HG02642 (cell line): ENCODE results near the gene DNASE2.
"Not testable (repeated sequence)": the region's sequence is repeated elsewhere in the genome, so short reads cannot be mapped to it uniquely, and the experiment has no call there.

Source experiments
- ATAC-seq: cut with Tn5 transposase; IDR thresholded peaks from one replicate; pipeline ENCODE4 v1.9.1; 2021; ENCODE audit warnings: mild to moderate bottlenecking; ENCODE audit not compliant: unreplicated experiment, poor library complexity

Gene DNASE2

GRCh38 chr19:12881172-12881808, at the start of gene DNASE2:
Gene DNASE2, minus strand, starts transcription at chr19:12881449. Its CDS starts 74 bp downstream, at chr19:12881375.
- peak; percentile 92 for ATAC-seq

GRCh38 chr19:12930002-12930645, 48.9 kb upstream of the DNASE2 start:
- no peak for ATAC-seq

DNA sequence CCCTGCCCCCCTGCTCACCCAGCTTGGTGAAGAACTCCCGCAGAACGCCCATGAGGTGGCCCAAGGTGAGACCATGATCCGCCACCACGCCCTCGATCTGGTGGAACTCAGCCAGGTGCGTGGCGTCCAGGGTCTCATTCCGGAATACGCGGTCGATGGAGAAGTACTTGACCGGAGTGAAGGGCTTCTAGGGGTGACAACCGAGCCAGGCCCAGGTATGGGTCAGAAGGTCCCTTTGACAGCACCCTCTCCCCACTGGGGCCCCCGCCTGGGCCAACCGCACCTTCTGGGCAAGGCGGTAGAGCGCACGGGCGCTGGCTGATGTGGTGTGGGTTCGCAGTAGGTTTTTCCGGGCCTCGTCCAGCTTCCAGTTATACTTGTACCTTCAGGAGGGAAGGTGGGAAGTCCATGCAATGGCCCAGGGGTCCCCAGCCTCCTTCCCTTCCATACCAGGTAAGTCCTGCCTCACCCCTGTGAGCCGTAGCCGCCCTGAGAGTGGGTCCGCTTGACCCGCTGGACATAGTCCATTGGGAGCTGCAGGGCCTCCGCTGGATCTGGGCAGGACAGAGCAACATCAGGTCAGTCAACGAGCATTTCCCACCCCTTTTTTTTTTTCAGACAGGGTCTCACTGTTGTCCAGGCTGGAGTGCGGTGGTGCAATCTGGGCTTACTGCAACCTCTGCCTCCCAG, 43.5 kb upstream of the DNASE2 start:
- ATAC-seq = no peak

GRCh38 chr19:12922959-12923358, 41.7 kb upstream of the DNASE2 start:
- ATAC-seq = no peak

- no peak for ATAC-seq
These were observed 39.8 kb upstream of the DNASE2 start for GRCh38 chr19:12921047-12921446.

- no peak for ATAC-seq
These were observed 37.0 kb upstream of the DNASE2 start for GRCh38 chr19:12918253-12918652.

GRCh38 chr19:12915860-12916259, 34.6 kb upstream of the DNASE2 start:
- not testable (repeated sequence) for ATAC-seq

DNA sequence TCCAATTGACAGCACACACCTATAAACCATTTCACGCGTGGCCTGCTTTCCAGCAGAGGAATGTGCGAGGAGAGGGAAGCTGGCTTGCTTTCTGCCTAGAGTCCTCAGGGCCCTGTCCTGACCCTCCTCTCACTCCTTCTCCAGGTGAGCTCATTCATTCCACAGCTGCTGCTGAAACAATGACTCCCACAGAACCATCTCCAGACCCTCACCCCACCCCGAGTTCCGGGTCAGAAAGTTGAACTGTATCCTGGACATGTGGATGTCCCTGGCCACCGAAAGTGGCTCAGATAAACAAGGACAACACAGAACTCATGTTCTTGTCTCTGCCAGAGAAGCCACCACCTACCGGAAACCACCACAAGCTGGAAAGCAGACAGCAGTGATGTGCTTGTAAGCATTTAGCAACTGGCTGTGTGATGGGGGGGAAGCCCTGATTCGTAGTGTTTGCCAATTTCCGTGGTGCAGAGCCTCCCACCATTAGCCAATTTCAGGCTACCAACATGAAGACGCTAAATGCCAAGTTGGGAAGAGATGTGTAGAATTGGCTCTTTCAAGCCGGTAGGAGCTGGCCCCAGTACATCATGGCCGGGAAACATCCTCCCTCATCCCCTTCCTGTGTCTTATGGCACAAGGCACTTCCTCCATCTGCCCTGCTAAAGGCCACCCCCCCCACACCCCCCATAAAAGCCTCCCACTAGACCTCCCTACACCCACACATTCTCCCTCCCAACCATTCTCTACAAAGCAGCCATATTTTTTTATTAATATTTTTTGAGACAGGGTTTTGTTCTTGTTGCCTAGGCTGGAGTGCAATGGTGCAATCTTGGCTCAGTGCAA, 32.8 kb upstream of the DNASE2 start:
- no peak for ATAC-seq

- no peak for ATAC-seq
These were observed 31.8 kb upstream of the DNASE2 start for GRCh38 chr19:12913011-12913561.

- no peak for ATAC-seq
These were observed 31.3 kb upstream of the DNASE2 start for GRCh38 chr19:12912571-12912970.

DNA sequence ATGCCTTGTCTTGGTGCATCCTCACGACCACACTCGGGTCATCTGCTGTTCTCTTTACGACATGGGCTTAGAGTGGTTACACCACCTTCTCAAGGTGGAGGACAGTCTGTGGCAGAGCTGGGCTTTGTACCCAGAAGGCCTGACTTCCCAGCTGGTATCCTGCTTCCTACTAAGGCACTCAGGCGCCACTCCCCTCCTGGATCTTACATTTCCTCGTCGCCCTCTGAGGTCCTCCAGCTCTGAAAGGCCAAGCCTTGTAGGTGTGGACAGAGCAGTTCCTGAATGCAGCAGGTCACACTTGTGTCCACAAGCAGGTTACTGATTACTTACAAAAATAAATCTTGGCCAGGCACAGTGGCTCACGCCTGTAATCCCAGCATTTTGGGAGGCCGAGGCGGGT, 25.9 kb upstream of the DNASE2 start:
- no peak for ATAC-seq

- peak; percentile 78 for ATAC-seq
These were observed 18.8 kb upstream of the DNASE2 start for GRCh38 chr19:12899891-12900518.

- no peak for ATAC-seq
These were observed 15.2 kb upstream of the DNASE2 start for GRCh38 chr19:12896460-12896859.

GRCh38 chr19:12893582-12893981, 12.3 kb upstream of the DNASE2 start:
- no peak for ATAC-seq

- ATAC-seq = peak; percentile 4
These were observed 10.3 kb upstream of the DNASE2 start for GRCh38 chr19:12891553-12892021.

- ATAC-seq = peak; percentile 93
These were observed 9.7 kb upstream of the DNASE2 start, which contains the start of gene GCDH for GRCh38 chr19:12890787-12891552. Gene GCDH, plus strand, starts transcription at chr19:12891160. Its CDS starts 145 bp downstream, at chr19:12891305.

- not testable (repeated sequence) for ATAC-seq
These were observed 9.1 kb upstream of the DNASE2 start for GRCh38 chr19:12890299-12890786.

- no peak for ATAC-seq
These were observed 6.9 kb upstream of the DNASE2 start for GRCh38 chr19:12888006-12888603.
